HCT116 (cell line): ENCODE data around the gene STAG1. TPM values are rescaled to one million over a fixed set of nuclear protein-coding genes. Genes with fewer than 3 reads are reported as not detected.

ENCODE experiments used
- ATAC-seq: fragments of 200-7000 bp; cut with Tn5 transposase; 2 replicates; pipeline ENCODE4 v1.9.1; 2020; ENCODE audit warnings: mild to moderate bottlenecking, moderate library complexity
- BruUV-seq: library from RNA; stranded (reverse); fragments of 400-500 nt; replicated peaks from 2 replicates; lab custom pipeline; 2021; lab: Mats Ljungman, UMichigan
- CTCF ChIA-PET: fragments of 300-600 bp; sonication (Branson Sonifier 250); formaldehyde crosslinking; loops from one replicate; lab custom pipeline; 2021; ENCODE audit warnings: antibody characterized with exemption; lab: Charles Lee
- POLR2A ChIA-PET: fragments of 300-600, 350-600 bp; sonication (Branson Sonifier 250); formaldehyde crosslinking; loops from one replicate; lab custom pipeline; 2021; ENCODE audit warnings: antibody characterized with exemption; lab: Charles Lee
- RAD21 ChIA-PET, 2 experiments: fragments of 300-600 bp; sonication (Branson Sonifier 250); formaldehyde crosslinking; loops; one replicate each; lab custom pipeline; 2023; ENCODE audit warnings: low total read pairs in 2 of 2; ENCODE audit not compliant: uncharacterized antibody in 2 of 2, unreplicated experiment in 2 of 2, low non-redundant PET in 1 of 2; lab: Charles Lee
- DNase-seq: peaks from one replicate; pipeline ENCODE4 v3.0.0-alpha.2; 2010; ENCODE audit warnings: low read depth, low spot score
- H2AFZ ChIP-seq: fragments of 200-600 bp; shearing (Covaris generic), sonication (generic); 2 replicates; pipeline ENCODE4 v1.6.1; 2017; ENCODE audit warnings: low read depth, mixed run types, mixed read lengths, antibody characterized with exemption, low read length; ENCODE audit not compliant: poor library complexity, severe bottlenecking
- H3K27ac ChIP-seq: 2 replicates; pipeline ENCODE4 v1.5.1; 2012; ENCODE audit warnings: low read depth, low read length
- H3K27me3 ChIP-seq: fragments of 200-600 bp; sonication (generic); 2 replicates; pipeline ENCODE4 v1.6.1; 2016; ENCODE audit warnings: mixed run types, low read length, mixed read lengths; ENCODE audit not compliant: insufficient read depth
- H3K36me3 ChIP-seq, 2 experiments: fragments of 200-500 bp in 1 of 2; fragments of 200-600 bp in 1 of 2; sonication (Bioruptor generic) in 1 of 2; sonication (generic) in 1 of 2; 2 replicates each; pipeline versions ENCODE4 v1.5.1 to v1.6.1; 2014 to 2016; ENCODE audit warnings: low read length in 2 of 2, inconsistent platforms in 1 of 2, mixed read lengths in 1 of 2, mixed run types in 1 of 2; ENCODE audit not compliant: insufficient read depth in 2 of 2, control insufficient read depth in 1 of 2
- H3K4me1 ChIP-seq, 2 experiments: fragments of 200-600 bp in 1 of 2; sonication (generic) in 1 of 2; 2 replicates each; pipeline versions ENCODE4 v1.5.1 to v1.6.1; 2012 to 2017; ENCODE audit warnings: low read length in 2 of 2, inconsistent platforms in 1 of 2, mild to moderate bottlenecking in 1 of 2, mixed read lengths in 1 of 2, mixed run types in 1 of 2, moderate library complexity in 1 of 2; ENCODE audit not compliant: insufficient read depth in 2 of 2, control insufficient read depth in 1 of 2
- H3K4me2 ChIP-seq: fragments of 200-600 bp; sonication (generic); 2 replicates; pipeline ENCODE4 v1.6.1; 2017; ENCODE audit warnings: mixed run types, low read length, mixed read lengths
- H3K4me3 ChIP-seq, 2 experiments: fragments of 200-600 bp in 1 of 2; sonication (generic) in 1 of 2; replicated peaks in 1 of 2; 2 replicates each; pipeline ENCODE4 v1.5.1; 2011 to 2016; ENCODE audit warnings: low read length in 2 of 2, control low read depth in 1 of 2, low read depth in 1 of 2, mild to moderate bottlenecking in 1 of 2, mixed read lengths in 1 of 2, mixed run types in 1 of 2
- H3K79me2 ChIP-seq: fragments of 200-600 bp; sonication (generic); 2 replicates; pipeline ENCODE4 v1.6.1; 2017; ENCODE audit warnings: mild to moderate bottlenecking, mixed run types, low read length, moderate library complexity, mixed read lengths; ENCODE audit not compliant: insufficient read depth
- H3K9ac ChIP-seq: fragments of 200-600 bp; sonication (generic); 2 replicates; pipeline ENCODE4 v1.6.1; 2016; ENCODE audit warnings: low read length, mixed read lengths
- H3K9me2 ChIP-seq: fragments of 200-600 bp; sonication (generic), shearing (Covaris generic); 2 replicates; pipeline ENCODE4 v1.6.1; 2017; ENCODE audit warnings: mixed run types, mild to moderate bottlenecking, moderate library complexity; ENCODE audit not compliant: insufficient read depth
- H3K9me3 ChIP-seq, 2 experiments: fragments of 200-500 bp in 1 of 2; fragments of 200-600 bp in 1 of 2; sonication (Bioruptor generic) in 1 of 2; sonication (generic) in 1 of 2; 2 replicates each; pipeline ENCODE4 v1.6.1; 2014 to 2017; ENCODE audit warnings: low read length in 2 of 2, mixed read lengths in 2 of 2, inconsistent platforms in 1 of 2, low read depth in 1 of 2, mild to moderate bottlenecking in 1 of 2, mixed run types in 1 of 2, moderate library complexity in 1 of 2; ENCODE audit not compliant: control insufficient read depth in 1 of 2, insufficient read depth in 1 of 2
- H4K20me1 ChIP-seq: fragments of 200-600 bp; sonication (generic), shearing (Covaris generic); 2 replicates; pipeline ENCODE4 v1.6.1; 2017; ENCODE audit warnings: mixed run types, mild to moderate bottlenecking, moderate library complexity; ENCODE audit not compliant: insufficient read depth
- CBX3 ChIP-seq: IDR thresholded peaks from 2 replicates; pipeline ENCODE4 v1.6.1; 2012; ENCODE audit warnings: low read depth
- EZH2 ChIP-seq: fragments of 200-600 bp; sonication (generic); IDR thresholded peaks from 2 replicates; pipeline ENCODE4 v1.6.1; 2017; ENCODE audit warnings: antibody characterized with exemption, mixed run types
- POLR2AphosphoS5 ChIP-seq: IDR thresholded peaks from 2 replicates; pipeline ENCODE4 v1.6.1; 2011; ENCODE audit warnings: mild to moderate bottlenecking, low read depth, low read length, moderate library complexity
- TCF7L2 ChIP-seq: IDR thresholded peaks from 2 replicates; pipeline ENCODE4 v1.7.0; 2011; ENCODE audit warnings: borderline replicate concordance, inconsistent platforms; ENCODE audit not compliant: insufficient read depth, insufficient read length; ENCODE audit errors: extremely low read depth
- ZNF274 ChIP-seq: fragments of 200-500 bp; sonication (Bioruptor generic); IDR thresholded peaks from 2 replicates; pipeline ENCODE4 v1.6.1; 2014; ENCODE audit warnings: mild to moderate bottlenecking, low read depth, low read length, inconsistent platforms
- intact Hi-C: fragments of 100-400 bp; cut with micrococcal nuclease; formaldehyde crosslinking; loops from 2 replicates; pipeline ENCODE4 v1.10.0; 2022
- total RNA-seq: library from RNA; stranded (reverse); gene quantifications from one replicate; pipeline ENCODE4 v1.2.1, GENCODE V29; 2021; ENCODE audit not compliant: unreplicated experiment
- TF ChIP-seq, protein P1 (sequence below), 3 experiments: fragments of 200-600 bp in 1 of 3; sonication (generic) in 1 of 3; IDR thresholded peaks in 2 of 3; conservative IDR thresholded peaks in 1 of 3; 2 replicates each; pipeline ENCODE4 v1.5.1; 2012 to 2017; ENCODE audit warnings: low read depth in 2 of 3, low read length in 2 of 3, antibody characterized with exemption in 1 of 3, borderline replicate concordance in 1 of 3, control low read depth in 1 of 3, mild to moderate bottlenecking in 1 of 3, mixed read lengths in 1 of 3, mixed run types in 1 of 3, moderate library complexity in 1 of 3; ENCODE audit not compliant: insufficient read depth in 1 of 3
- TF ChIP-seq, protein P2 (sequence below): IDR thresholded peaks from 2 replicates; pipeline ENCODE4 v1.6.1; 2012; ENCODE audit warnings: low read depth

The STAG1 gene
- total RNA-seq, 1 experiment from 2014 or later, result 29.4 TPM

DNA sequence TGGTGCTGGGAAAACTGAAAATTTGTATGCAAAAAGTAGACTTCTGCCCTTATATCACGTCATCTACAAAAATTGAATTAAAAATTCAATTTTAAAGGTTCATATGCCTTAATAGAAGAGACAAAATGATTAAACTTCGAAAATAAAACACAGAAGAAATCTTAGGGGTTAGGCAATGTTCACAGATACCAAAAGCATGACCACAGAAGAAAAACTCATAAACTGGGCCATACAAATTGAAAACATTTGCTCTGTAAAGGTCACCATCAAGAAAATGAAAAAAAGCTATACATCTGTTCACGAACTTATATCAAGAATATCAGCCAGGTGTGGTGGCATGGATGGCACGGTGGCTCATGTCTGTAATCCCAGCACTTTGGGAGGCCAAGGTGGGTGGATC, 257.0 kb downstream of the STAG1 start (continued):
- TF ChIP-seq, protein P1, sequence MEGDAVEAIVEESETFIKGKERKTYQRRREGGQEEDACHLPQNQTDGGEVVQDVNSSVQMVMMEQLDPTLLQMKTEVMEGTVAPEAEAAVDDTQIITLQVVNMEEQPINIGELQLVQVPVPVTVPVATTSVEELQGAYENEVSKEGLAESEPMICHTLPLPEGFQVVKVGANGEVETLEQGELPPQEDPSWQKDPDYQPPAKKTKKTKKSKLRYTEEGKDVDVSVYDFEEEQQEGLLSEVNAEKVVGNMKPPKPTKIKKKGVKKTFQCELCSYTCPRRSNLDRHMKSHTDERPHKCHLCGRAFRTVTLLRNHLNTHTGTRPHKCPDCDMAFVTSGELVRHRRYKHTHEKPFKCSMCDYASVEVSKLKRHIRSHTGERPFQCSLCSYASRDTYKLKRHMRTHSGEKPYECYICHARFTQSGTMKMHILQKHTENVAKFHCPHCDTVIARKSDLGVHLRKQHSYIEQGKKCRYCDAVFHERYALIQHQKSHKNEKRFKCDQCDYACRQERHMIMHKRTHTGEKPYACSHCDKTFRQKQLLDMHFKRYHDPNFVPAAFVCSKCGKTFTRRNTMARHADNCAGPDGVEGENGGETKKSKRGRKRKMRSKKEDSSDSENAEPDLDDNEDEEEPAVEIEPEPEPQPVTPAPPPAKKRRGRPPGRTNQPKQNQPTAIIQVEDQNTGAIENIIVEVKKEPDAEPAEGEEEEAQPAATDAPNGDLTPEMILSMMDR (IDR thresholded peaks at IDR 0.05 in 2 of 3, conservative IDR thresholded peaks at IDR 0.05 in 1 of 3; ENCODE audit: borderline replicate concordance in 1 of 3, insufficient read depth in 1 of 3, low read depth in 2 of 3, low read length in 2 of 3), result no peak

DNA sequence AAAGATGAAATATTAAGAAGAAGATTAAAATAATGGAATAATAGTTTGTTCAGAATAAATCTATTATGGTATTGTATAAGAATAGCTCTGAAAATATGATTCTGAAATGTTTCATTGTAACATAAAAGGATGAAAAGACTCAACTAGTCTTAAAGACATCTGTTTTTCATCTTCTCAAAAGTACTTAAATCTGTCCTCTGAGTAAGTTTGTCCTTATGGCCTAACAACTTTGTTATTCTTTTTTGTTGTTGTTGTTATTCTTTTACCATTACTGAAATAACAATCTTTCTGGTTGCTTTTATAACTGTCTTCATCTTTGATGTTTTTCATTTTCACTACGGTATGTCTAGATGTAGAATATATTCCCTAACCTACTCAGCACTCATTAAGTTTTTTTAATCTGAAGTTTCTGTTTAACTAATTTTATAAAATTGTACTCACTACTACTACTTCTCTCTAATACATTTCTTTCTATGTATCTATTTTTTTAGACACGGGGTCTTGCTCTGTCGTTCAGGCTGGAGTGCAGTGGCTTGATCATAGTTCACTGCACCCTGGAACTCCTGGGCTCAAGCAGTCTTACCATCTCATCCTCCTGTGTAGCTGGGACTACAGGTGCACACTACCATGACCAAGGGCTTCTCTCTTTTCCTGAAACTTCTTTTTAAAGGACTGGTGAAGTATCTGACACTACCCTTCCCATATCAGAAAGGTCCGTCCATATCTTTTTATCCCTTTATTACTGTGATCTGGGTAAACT, 261.4 kb downstream of the STAG1 start:
- no peak for DNase-seq
- no TSS peak for BruUV-seq
- intact Hi-C loops, result no loop called here
- H4K20me1 ChIP-seq, result no peaks in the 10 kb centered on the region
- no peak for ATAC-seq
- H3K27me3 ChIP-seq, result no peaks in the 10 kb centered on the region
- H3K4me1 ChIP-seq, result no peaks in the 10 kb centered on the region
- H3K79me2 ChIP-seq, result no peaks in the 10 kb centered on the region
- TF ChIP-seq POLR2AphosphoS5, result no peak
- no peak for TF ChIP-seq CBX3
- TF ChIP-seq ZNF274, result no peak
- TF ChIP-seq, protein P2, sequence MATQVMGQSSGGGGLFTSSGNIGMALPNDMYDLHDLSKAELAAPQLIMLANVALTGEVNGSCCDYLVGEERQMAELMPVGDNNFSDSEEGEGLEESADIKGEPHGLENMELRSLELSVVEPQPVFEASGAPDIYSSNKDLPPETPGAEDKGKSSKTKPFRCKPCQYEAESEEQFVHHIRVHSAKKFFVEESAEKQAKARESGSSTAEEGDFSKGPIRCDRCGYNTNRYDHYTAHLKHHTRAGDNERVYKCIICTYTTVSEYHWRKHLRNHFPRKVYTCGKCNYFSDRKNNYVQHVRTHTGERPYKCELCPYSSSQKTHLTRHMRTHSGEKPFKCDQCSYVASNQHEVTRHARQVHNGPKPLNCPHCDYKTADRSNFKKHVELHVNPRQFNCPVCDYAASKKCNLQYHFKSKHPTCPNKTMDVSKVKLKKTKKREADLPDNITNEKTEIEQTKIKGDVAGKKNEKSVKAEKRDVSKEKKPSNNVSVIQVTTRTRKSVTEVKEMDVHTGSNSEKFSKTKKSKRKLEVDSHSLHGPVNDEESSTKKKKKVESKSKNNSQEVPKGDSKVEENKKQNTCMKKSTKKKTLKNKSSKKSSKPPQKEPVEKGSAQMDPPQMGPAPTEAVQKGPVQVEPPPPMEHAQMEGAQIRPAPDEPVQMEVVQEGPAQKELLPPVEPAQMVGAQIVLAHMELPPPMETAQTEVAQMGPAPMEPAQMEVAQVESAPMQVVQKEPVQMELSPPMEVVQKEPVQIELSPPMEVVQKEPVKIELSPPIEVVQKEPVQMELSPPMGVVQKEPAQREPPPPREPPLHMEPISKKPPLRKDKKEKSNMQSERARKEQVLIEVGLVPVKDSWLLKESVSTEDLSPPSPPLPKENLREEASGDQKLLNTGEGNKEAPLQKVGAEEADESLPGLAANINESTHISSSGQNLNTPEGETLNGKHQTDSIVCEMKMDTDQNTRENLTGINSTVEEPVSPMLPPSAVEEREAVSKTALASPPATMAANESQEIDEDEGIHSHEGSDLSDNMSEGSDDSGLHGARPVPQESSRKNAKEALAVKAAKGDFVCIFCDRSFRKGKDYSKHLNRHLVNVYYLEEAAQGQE, result no peak
- no peak for TF ChIP-seq EZH2
- no peak for TF ChIP-seq TCF7L2
- ChIA-PET POLR2A (no interaction called here), RAD21 (no interaction called here), CTCF (no interaction called here)
- no peaks in the 10 kb centered on the region for H3K36me3 ChIP-seq
- no peak overlapping the region for H2AFZ ChIP-seq
- no peak overlapping the region for H3K27ac ChIP-seq
- no peaks in the 10 kb centered on the region for H3K9me2 ChIP-seq
- H3K4me3 ChIP-seq, result no peak overlapping the region
- H3K9ac ChIP-seq, result no peak overlapping the region
- H3K9me3 ChIP-seq, result no peaks in the 10 kb centered on the region
- H3K4me2 ChIP-seq, result no peak overlapping the region
